SKM-1 (cell line): ENCODE measurements around the gene LPCAT1.
"Not testable (repeated sequence)": the region's sequence is repeated elsewhere in the genome, so short reads cannot be mapped to it uniquely, and the experiment has no call there.

Source experiments
- DNase-seq: peaks from one replicate; lab custom pipeline; 2025; ENCODE audit not compliant: unreplicated experiment; lab: John Stamatoyannopoulos, UW

LPCAT1 gene

GRCh38 chr5:1523480-1523792 is 324 bp downstream of the LPCAT1 start:
- DNase-seq, result no peak

DNA sequence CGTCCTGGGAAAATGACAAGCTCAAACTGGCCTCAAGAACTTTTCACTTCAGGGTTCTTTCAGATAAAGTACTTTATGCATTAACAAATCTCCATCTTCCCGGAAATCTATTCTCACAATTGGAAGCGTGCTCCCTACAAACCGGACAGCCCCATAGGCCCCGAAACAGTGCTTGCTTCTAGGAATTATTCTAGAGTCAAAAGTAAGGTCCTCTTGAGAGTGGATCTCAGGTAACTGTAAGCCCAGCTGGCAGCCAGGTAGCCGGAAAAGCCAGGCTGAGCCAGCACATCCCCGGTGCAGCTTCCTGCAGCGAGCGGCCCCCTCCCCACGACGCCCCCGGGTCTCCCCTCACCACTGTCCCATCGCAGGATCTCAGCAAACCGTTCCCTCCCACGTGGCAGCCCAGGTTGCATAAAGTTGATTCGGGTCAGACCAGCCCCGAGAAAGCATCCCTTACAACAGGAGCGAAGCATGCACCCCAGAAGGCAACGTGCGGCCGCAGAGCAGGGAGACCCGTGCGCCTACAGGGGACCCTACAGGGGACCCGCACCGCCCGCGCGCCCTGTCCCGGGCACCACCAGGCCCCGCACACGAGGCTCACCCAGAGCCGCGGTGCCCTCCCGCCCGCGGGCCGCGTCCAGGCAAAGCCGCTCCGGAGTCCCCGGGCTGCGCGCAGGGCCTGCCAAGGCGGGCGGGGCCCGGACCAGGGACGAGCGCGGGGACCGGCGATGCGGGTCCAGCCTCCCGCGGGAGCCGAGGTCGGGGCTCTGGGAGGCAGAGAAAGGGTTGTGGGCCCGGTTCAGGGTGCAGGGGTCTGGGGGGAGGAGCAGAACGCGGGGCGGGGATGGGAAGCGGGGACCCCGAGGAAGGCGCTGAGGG is 920 bp downstream of the LPCAT1 start:
- no peak for DNase-seq

GRCh38 chr5:1521671-1522600 is 1.8 kb downstream of the LPCAT1 start:
- no peak for DNase-seq

GRCh38 chr5:1520791-1521453 is 2.8 kb downstream of the LPCAT1 start:
- DNase-seq, result no peak

GRCh38 chr5:1519631-1520210 is 4.0 kb downstream of the LPCAT1 start:
- no peak for DNase-seq

DNA sequence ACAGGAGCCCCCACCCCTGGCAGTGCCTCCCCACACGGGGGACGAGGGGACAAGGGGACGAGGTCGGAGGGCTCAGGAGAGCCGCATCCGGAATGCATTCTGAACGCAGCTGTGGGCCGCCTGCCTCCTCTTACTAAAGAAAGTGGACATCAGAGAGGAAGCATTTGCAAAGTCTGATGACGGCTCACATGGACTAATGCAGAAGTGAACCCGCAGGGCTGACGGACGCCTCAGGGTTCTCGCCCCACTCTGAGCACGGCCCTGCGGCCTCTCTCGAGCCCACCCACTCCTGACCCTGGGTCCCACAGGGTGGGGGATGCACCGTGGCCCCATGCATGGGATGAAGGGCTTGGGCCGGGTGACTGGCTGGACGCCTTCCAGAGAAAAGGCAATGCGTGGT is 5.9 kb downstream of the LPCAT1 start:
- no peak for DNase-seq

DNA sequence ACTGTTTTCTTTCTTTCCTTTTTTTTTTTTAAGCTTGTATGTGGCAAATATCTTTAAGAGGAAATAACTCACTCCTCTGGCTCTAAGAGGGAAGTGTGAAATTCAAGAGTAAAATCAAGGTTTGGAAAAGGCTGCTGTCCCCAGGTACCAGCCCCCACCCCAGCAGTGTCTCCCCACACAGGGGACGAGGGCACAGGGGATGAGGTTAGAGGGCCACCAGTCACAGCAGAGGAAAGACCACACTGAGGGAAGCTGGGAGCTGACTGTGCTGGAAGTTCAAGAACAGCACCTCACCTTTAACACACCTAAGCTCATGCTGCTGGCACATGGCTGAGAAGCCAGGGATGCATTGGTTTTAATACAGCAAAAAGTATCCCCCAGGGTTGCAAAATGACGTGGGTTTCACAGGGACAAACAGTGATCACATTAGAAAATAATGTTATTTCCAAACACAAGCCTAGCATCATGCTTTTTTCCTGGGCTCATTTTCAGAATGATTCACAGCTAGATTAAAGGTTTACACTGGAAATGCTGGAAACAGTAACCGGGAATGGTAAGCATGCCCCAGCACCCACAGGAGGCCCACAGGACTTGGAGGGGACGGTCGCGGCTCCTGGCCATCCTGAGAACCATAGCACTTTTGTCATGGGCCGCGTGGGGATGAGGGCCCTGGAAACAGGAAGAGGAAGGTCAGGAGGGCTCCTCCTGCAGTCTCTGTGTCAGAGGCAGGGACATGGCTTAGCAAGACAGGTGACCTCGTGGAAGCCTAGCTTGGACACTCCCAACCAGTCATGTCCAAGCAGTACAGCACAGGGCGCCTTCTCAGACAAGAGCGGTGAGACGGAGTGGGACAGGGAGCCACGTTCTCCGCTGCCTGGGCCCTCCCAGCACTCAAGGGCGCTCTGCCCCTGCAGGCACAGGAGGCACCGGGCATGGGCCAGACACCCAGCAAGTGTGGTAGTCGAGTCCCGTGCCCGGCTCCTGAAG is 6.9 kb downstream of the LPCAT1 start:
- no peak for DNase-seq

DNA sequence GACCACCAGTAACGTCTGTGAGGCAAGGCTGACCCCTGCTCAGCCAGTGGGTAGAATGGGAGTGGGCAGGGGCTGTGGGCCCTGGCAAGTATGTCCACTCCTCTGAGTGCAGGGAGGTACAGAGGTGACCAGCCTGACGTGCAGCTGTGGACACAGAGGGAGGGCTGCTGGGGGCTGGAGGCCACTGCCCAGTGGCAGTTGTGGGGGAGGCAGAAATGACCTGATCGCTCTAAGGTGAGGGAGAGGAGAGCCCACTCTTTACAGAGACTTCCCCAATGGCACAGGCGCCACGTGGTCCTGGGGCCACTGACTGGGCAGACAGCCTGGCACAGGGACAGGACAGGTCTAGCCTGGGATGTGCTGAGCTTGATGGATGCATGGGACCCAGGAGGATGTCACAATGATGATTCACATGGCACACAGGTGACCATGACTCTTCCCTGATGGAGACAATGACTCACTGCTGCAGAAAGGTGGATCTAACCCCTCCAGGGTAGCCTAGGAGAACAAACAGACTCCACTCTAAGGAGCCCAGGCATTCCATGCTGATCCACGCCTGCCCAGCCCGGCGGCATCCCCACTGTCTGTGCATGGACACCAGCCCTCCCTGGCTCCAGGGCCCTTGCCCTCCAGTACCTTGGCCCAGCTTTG is 7.7 kb downstream of the LPCAT1 start:
- DNase-seq, result no peak

GRCh38 chr5:1515311-1515920 is 8.3 kb downstream of the LPCAT1 start:
- no peak for DNase-seq

GRCh38 chr5:1514819-1515310 is 8.9 kb downstream of the LPCAT1 start:
- not testable (repeated sequence) for DNase-seq

- no peak for DNase-seq
Observed at GRCh38 chr5:1514027-1514818, 9.5 kb downstream of the LPCAT1 start.

DNA sequence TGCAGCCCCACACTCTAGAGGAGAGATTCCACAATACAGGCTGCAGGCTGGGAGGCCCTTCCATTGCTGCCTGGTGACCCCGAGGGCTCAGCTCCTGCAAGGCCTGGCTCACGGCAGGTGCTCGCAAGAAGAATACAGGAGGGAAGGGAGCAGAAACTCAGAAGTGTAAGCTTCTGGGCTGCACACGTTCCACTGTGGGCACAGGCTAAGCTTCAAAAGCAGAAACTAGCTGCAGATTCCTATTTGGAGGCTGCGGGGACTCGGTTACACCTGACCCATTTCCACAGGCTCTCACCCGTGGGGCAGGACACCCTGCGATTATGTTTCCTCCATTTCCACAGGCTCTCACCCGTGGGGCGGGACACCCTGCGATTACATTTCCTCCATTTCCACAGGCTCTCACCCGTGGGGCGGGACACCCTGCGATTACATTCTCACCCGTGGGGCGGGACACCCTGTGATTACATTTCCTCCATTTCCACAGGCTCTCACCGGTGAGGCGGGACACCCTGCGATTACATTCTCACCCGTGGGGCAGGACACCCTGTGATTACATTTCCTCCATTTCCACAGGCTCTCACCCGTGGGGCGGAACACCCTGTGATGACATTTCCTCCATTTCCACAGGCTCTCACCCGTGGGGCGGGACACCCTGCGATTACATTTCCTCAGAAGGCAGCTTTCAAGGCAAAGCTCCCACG is 10.3 kb downstream of the LPCAT1 start:
- no peak for DNase-seq

DNA sequence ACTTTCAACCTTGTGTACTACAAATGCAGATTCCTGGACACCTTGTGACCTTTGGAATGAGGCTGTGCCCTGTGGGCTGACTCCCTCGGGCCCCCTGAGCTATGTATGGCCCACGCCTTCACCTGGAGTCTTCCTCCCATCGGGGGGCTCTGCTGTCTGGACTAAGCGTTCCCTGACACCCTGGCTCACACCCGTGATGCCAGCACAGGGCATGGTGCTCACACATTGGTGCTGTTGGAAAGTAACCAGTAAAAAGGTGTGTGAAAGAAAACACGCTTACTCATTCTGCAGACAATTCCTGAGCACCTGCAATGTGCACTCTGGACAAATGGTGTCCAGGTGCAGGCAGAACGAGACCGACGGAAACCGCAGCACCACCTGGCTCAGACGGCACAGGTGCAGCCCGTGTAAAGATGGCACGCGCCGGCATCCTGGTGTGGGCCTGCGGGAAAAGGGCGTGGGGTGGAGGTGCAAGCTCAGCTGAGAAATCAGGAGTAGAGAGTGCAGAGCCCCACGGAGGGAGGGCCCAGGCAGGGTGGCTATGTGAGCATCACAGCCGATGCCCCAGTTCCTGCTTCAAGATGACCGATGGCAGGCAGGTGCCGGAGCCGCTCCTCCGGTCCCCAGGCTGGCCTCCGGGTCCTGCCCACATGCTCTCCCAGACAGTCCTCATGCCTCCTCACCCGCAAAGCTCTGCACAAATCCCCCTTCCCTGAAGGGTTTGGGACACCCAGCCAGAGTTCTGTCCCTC is 11.0 kb downstream of the LPCAT1 start:
- DNase-seq, result no peak

GRCh38 chr5:1511651-1512540 is 11.9 kb downstream of the LPCAT1 start:
- no peak for DNase-seq

GRCh38 chr5:1511048-1511447 is 12.7 kb downstream of the LPCAT1 start:
- DNase-seq, result no peak

DNA sequence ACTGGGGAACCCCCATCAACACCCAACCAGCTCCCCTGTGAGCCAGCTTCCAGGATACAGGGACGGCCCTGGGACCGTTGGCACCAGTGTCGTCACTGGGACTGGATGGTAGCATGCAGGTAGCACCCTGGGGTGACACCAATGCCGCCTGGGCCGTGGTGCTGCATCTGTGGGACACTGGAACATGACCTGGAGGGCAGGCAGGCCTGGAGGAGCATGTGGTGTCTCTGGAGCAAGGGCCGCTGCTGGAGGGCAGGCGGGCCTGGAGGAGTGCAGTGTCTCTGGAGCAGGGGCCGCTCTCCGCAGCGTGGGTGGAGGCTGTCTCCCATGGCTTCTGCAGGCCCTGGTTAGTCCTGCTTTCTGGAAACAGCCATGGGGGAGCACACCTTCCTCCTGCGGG is 13.1 kb downstream of the LPCAT1 start:
- DNase-seq, result no peak
